HK-2 (cell line): Measurements from ENCODE around the gene INHBA.
A peak's percentile ranks its signal among the peaks of the same experiment; 100 is the strongest.

Experiments used
- DNase-seq: peaks from one replicate; pipeline ENCODE4 v3.0.0-alpha.2; 2018; ENCODE audit not compliant: unreplicated experiment

Gene INHBA

GRCh38 chr7:41711283-41712064 lies 8.6 kb upstream of the INHBA start:
- DNase-seq: no peak

GRCh38 chr7:41710838-41711237 lies 7.9 kb upstream of the INHBA start:
- no peak for DNase-seq

- no peak for DNase-seq
Measured at GRCh38 chr7:41709621-41710020, 6.7 kb upstream of the INHBA start.

- no peak for DNase-seq
Measured at GRCh38 chr7:41708581-41709358, 5.9 kb upstream of the INHBA start.

GRCh38 chr7:41706228-41706930 lies 3.5 kb upstream of the INHBA start:
- no peak for DNase-seq

- peak; percentile 94 for DNase-seq
Measured at GRCh38 chr7:41705109-41705901, 2.4 kb upstream of the INHBA start.

GRCh38 chr7:41701068-41701941 lies 1.6 kb downstream of the INHBA start:
- DNase-seq: no peak

- DNase-seq: no peak
Measured at GRCh38 chr7:41700044-41700471, 2.8 kb downstream of the INHBA start.

- DNase-seq: no peak
Measured at GRCh38 chr7:41699516-41699915, 3.4 kb downstream of the INHBA start.

GRCh38 chr7:41698726-41699125 lies 4.2 kb downstream of the INHBA start:
- no peak for DNase-seq

GRCh38 chr7:41698114-41698513 lies 4.8 kb downstream of the INHBA start:
- no peak for DNase-seq

GRCh38 chr7:41696323-41696916 lies 6.5 kb downstream of the INHBA start:
- peak; percentile 70 for DNase-seq

- no peak for DNase-seq
Measured at GRCh38 chr7:41695661-41696322, 7.1 kb downstream of the INHBA start.

GRCh38 chr7:41694495-41694894 lies 8.4 kb downstream of the INHBA start:
- no peak for DNase-seq

GRCh38 chr7:41693150-41693997 lies 9.5 kb downstream of the INHBA start:
- DNase-seq: no peak

- no peak for DNase-seq
Measured at GRCh38 chr7:41692251-41692650, 10.6 kb downstream of the INHBA start.

GRCh38 chr7:41691286-41692190 lies 11.4 kb downstream of the INHBA start:
- no peak for DNase-seq

GRCh38 chr7:41689815-41690214 lies 13.1 kb downstream of the INHBA start:
- DNase-seq: no peak
